DOHH2 (cell line): Measurements from ENCODE around the gene KIR3DL3.
"Not testable (repeated sequence)": the region's sequence is repeated elsewhere in the genome, so short reads cannot be mapped to it uniquely, and the experiment has no call there.

Experiments
- H3F3A ChIP-seq: fragments of 200-600 bp; sonication (generic), shearing (Covaris generic); 2 replicates; pipeline ENCODE4 v1.6.0; 2016; ENCODE audit warnings: antibody characterized with exemption, mild to moderate bottlenecking; ENCODE audit not compliant: control insufficient read depth, insufficient read depth
- H3K27ac ChIP-seq: fragments of 200-600 bp; sonication (generic); 2 replicates; pipeline ENCODE4 v1.5.1; 2014; ENCODE audit warnings: low read depth, mild to moderate bottlenecking, low read length, moderate library complexity
- H3K27me3 ChIP-seq: fragments of 200-600 bp; sonication (generic); 2 replicates; pipeline ENCODE4 v1.6.1; 2014; ENCODE audit warnings: mild to moderate bottlenecking, low read length, mixed read lengths; ENCODE audit not compliant: control insufficient read depth
- H3K36me3 ChIP-seq: fragments of 200-600 bp; sonication (generic); 2 replicates; pipeline ENCODE4 v1.6.1; 2014; ENCODE audit warnings: mild to moderate bottlenecking, low read length, moderate library complexity, mixed read lengths; ENCODE audit not compliant: control insufficient read depth
- H3K4me1 ChIP-seq: fragments of 200-600 bp; sonication (generic); 2 replicates; pipeline ENCODE4 v1.6.1; 2014; ENCODE audit warnings: mild to moderate bottlenecking, low read length, mixed read lengths; ENCODE audit not compliant: control insufficient read depth
- H3K4me2 ChIP-seq: fragments of 200-600 bp; sonication (generic); 2 replicates; pipeline ENCODE4 v1.6.0; 2014; ENCODE audit warnings: mild to moderate bottlenecking, low read length, moderate library complexity
- H3K4me3 ChIP-seq: fragments of 200-600 bp; sonication (generic); 2 replicates; pipeline ENCODE4 v1.5.1; 2014; ENCODE audit warnings: mild to moderate bottlenecking, low read length, mixed read lengths
- H3K79me2 ChIP-seq: fragments of 200-600 bp; sonication (generic); 2 replicates; pipeline ENCODE4 v1.6.1; 2014; ENCODE audit warnings: mild to moderate bottlenecking, low read length, mixed read lengths; ENCODE audit not compliant: control insufficient read depth
- H3K9me2 ChIP-seq: fragments of 200-600 bp; sonication (generic); replicated peaks from 2 replicates; pipeline ENCODE4 v1.6.1; 2014; ENCODE audit warnings: mild to moderate bottlenecking, low read length, mixed read lengths; ENCODE audit not compliant: control insufficient read depth
- H3K9me3 ChIP-seq: fragments of 200-600 bp; sonication (generic); 2 replicates; pipeline ENCODE4 v1.6.1; 2014; ENCODE audit warnings: antibody characterized with exemption, low read length, mixed read lengths; ENCODE audit not compliant: control insufficient read depth, insufficient read depth
- H4K20me1 ChIP-seq: fragments of 200-600 bp; sonication (generic); 2 replicates; pipeline ENCODE4 v1.6.0; 2014; ENCODE audit warnings: low read depth, mild to moderate bottlenecking, antibody characterized with exemption, low read length, moderate library complexity; ENCODE audit not compliant: control insufficient read depth, insufficient read depth
- EZH2phosphoT487 ChIP-seq: fragments of 200-600 bp; sonication (generic); IDR thresholded peaks from 2 replicates; pipeline ENCODE4 v1.6.1; 2017; ENCODE audit warnings: borderline replicate concordance, mild to moderate bottlenecking, antibody characterized with exemption, low read length, moderate library complexity, mixed read lengths
- TF ChIP-seq, protein P1 (sequence below): fragments of 200-600 bp; sonication (generic); IDR thresholded peaks from one replicate; pipeline ENCODE4 v1.5.1; 2014; ENCODE audit warnings: antibody characterized with exemption, mild to moderate bottlenecking, low read depth, low read length; ENCODE audit not compliant: poor library complexity, severe bottlenecking

The KIR3DL3 gene

DNA sequence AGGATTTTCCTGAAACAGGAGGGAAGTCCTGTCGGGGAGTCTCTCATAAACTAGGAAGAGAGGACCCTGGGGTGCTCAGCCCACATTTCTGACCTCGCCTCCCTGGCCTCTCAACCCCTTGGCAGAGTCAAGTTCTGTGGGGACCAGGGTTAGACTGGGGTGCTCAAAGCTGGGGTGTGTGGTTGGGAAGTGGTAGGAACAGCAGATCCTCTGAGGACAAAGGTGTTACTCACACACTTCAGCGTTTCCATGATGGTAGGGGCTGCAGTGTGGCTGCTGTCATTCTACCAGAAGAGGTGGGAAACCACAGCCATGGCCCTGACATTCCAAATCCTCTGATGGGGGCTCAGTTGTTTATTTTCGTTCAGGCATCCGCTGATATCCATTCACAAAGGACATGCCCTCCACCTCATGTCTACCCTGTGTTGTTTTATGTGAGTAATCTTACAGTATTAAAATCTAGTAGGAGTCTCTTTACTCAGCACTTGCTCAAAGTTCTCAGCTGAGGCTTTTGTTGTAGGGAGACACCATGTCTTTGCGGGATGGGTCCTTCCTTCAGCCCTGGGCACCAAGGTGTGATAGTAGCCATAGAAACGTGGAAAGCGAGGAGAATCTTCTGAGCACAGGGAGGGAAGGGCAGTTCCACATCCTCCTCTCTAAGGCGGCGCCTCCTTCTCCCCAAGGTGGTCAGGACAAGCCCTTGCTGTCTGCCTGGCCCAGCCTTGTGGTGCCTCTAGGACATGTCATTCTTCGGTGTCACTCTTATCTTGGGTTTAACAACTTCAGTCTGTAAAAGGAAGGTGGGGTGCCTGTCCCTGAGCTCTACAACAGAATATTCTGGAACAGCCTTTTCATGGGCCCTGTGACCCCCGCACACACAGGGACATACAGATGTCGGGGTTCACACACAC is 15.6 kb downstream of the KIR3DL3 start:
- Histone ChIP-seq H4K20me1 (no peaks in the 10 kb centered on the region), H3K4me1 (no peaks in the 10 kb centered on the region), H3K27ac (no peak overlapping the region), H3K4me3 (no peak overlapping the region), H3K79me2 (no peaks in the 10 kb centered on the region), H3K36me3 (no peaks in the 10 kb centered on the region), H3F3A (no peaks in the 10 kb centered on the region), H3K9me3 (no peaks in the 10 kb centered on the region), H3K9me2 (no peaks in the 10 kb centered on the region), H3K4me2 (no peak overlapping the region), H3K27me3 (no peaks in the 10 kb centered on the region)
- TF ChIP-seq, protein P1, sequence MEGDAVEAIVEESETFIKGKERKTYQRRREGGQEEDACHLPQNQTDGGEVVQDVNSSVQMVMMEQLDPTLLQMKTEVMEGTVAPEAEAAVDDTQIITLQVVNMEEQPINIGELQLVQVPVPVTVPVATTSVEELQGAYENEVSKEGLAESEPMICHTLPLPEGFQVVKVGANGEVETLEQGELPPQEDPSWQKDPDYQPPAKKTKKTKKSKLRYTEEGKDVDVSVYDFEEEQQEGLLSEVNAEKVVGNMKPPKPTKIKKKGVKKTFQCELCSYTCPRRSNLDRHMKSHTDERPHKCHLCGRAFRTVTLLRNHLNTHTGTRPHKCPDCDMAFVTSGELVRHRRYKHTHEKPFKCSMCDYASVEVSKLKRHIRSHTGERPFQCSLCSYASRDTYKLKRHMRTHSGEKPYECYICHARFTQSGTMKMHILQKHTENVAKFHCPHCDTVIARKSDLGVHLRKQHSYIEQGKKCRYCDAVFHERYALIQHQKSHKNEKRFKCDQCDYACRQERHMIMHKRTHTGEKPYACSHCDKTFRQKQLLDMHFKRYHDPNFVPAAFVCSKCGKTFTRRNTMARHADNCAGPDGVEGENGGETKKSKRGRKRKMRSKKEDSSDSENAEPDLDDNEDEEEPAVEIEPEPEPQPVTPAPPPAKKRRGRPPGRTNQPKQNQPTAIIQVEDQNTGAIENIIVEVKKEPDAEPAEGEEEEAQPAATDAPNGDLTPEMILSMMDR = no peak
- TF ChIP-seq EZH2phosphoT487 = no peak

DNA sequence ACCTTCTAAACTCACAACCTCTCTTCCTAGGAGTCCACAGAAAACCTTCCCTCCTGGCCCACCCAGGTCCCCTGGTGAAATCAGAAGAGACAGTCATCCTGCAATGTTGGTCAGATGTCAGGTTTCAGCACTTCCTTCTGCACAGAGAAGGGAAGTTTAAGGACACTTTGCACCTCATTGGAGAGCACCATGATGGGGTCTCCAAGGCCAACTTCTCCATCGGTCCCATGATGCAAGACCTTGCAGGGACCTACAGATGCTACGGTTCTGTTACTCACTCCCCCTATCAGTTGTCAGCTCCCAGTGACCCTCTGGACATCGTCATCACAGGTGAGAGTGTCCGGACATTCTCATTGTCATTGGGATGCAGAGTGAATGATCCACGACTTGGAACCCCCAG is 17.7 kb downstream of the KIR3DL3 start:
- not testable (repeated sequence) for H3F3A ChIP-seq, H3K27me3 ChIP-seq, H3K79me2 ChIP-seq, H3K27ac ChIP-seq, H3K4me1 ChIP-seq, H3K9me2 ChIP-seq, H3K9me3 ChIP-seq, H3K4me3 ChIP-seq, H3K4me2 ChIP-seq, H4K20me1 ChIP-seq, H3K36me3 ChIP-seq

DNA sequence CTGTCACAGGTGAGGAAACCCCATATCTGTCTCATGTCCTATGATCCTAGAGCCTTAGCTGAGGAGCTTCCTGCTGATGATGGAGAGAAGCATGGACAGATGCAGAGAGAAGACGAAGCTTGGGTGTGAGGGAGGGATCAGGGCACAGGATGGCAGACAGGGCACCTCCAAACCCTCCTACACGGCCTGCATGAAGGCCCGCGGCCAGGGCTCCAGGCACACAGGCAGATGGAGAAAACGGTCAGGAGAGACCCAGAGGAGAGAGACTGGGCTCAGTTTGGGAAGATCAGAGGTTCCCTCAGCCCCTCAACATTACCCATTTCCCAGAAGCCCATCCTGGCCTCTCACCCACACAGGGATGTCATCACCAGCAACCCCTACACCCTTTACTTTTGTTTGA is 19.8 kb downstream of the KIR3DL3 start:
- not testable (repeated sequence) for H3K9me2 ChIP-seq, H3K4me3 ChIP-seq, H3K79me2 ChIP-seq, H3F3A ChIP-seq, H3K27me3 ChIP-seq, H3K36me3 ChIP-seq, H4K20me1 ChIP-seq, H3K27ac ChIP-seq, H3K9me3 ChIP-seq, H3K4me2 ChIP-seq, H3K4me1 ChIP-seq

DNA sequence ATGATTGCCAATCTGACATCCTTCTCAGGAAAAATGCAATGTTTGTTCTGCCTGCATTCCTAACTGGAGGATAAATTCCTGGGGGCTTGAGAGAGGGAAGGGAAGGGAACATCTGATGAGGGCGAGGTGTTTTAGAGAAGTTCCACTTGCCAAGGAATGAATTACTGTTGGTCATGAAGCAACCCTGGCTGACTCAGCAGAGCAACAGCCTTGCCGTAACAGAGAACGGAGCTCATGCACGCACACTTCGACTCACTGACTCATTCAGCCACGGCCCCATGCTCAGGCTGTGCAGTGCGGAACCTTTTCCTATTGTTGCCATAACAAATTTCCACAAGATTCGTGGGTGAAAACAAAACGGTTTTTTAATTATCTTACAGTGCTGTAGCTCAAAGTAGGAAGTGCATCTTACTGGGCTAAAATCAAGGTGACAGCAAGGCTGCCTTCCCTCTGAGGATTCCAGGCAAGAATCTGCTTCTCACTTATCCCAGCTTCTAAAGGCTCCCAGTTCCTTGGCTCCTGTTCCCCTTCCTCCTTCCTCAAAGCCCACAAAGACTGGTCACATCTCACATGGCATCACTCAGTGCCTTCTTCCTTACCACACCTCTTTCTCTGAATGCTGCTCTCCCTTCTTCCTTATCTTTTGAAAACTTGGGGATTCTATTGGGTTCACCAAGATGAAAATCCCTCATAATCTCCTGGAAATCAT is 23.5 kb downstream of the KIR3DL3 start:
- H3K4me2 ChIP-seq, H3K79me2 ChIP-seq, H4K20me1 ChIP-seq, H3K9me2 ChIP-seq, H3F3A ChIP-seq, H3K27ac ChIP-seq, H3K4me3 ChIP-seq, H3K4me1 ChIP-seq, H3K9me3 ChIP-seq, H3K36me3 ChIP-seq, H3K27me3 ChIP-seq: not testable (repeated sequence)

DNA sequence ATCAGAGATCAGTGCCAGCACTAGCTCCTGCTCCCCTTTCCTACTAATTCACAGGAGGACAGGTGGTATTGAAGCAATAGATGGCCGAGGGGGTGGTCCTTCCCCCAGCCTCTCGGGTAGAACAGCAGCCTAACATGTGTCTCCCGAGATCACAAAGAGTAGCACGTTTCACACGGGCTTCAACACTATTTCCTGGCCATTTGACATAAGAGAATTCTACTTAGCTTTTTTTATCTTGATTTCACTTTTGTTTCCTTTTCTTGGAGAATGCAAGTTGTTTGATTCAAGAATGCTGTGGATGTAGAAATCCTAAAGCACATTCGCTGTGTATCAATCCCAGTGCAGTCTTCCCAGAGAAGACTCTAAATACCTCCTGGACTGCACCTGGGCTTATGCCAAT is 26.0 kb downstream of the KIR3DL3 start:
- not testable (repeated sequence) for H3K9me2 ChIP-seq, H3K27me3 ChIP-seq, H3K9me3 ChIP-seq, H3K79me2 ChIP-seq, H3K4me2 ChIP-seq, H3K4me1 ChIP-seq, H3K27ac ChIP-seq, H4K20me1 ChIP-seq, H3K4me3 ChIP-seq, H3F3A ChIP-seq, H3K36me3 ChIP-seq

DNA sequence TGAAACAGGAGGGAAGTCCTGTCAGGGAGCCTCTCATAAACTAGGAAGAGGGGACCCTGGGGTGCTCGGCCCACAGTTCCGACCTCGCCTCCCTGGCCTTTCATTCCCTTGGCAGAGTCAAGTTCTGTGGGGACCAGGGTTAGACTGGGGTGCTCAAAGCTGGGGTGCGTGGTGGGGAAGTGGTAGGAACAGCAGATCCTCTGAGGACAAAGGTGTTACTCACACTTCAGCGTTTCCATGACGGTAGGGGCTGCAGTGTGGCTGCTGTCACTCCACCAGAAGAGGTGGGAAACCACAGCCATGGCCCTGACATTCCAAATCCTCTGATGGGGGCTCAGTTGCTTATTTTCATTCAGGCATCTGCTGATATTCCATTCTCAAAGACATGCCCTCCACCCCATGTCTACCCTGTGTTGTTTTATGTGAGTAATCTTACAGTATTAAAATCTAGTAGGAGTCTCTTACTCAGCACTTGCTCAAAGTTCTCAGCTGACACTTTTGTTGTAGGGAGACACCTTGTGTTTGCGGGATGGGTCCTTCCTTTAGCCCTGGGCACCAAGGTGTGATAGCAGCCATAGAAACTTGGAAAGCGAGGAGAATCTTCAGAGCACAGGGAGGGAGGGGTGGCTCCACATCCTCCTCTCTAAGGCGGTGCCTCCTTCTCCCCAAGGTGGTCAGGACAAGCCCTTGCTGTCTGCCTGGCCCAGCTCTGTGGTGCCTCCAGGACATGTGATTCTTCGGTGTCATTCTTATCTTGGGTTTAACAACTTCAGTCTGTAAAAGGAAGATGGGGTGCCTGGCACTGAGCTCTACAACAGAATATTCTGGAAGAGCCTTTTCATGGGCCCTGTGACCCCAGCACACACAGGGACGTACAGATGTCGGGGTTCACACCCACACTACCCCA is 32.2 kb downstream of the KIR3DL3 start:
- not testable (repeated sequence) for H3K36me3 ChIP-seq, H3K27ac ChIP-seq, H3F3A ChIP-seq, H3K4me3 ChIP-seq, H3K79me2 ChIP-seq, H3K27me3 ChIP-seq, H3K4me1 ChIP-seq, H4K20me1 ChIP-seq, H3K9me3 ChIP-seq, H3K9me2 ChIP-seq, H3K4me2 ChIP-seq
